ENCODE measurements around the gene CPSF2.

DNA sequence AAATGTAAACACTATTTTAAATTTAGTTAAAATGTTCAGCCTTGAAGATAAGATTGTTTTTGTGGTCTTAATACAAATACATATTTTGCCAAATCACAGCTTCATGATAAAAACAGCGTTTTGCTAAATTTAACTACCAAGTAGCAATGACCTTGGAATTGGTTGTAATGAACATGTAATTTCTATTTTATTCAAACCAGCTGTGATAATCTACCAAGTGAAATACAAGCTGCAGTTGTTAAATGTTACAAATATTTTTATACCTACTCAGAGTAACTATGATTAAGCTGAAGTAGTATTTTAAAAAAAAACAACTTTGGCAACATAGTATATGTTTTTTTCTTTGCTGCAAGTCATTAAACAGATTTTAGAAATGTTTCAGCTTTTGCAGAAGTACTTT is 96.2 kb downstream of the CPSF2 start:
- no peak for TF ChIP-seq POLR2A (IDR thresholded peaks at IDR 0.05)
- no peak for TF ChIP-seq POLR2AphosphoS5 (IDR thresholded peaks at IDR 0.05)
- TF ChIP-seq, protein P1, sequence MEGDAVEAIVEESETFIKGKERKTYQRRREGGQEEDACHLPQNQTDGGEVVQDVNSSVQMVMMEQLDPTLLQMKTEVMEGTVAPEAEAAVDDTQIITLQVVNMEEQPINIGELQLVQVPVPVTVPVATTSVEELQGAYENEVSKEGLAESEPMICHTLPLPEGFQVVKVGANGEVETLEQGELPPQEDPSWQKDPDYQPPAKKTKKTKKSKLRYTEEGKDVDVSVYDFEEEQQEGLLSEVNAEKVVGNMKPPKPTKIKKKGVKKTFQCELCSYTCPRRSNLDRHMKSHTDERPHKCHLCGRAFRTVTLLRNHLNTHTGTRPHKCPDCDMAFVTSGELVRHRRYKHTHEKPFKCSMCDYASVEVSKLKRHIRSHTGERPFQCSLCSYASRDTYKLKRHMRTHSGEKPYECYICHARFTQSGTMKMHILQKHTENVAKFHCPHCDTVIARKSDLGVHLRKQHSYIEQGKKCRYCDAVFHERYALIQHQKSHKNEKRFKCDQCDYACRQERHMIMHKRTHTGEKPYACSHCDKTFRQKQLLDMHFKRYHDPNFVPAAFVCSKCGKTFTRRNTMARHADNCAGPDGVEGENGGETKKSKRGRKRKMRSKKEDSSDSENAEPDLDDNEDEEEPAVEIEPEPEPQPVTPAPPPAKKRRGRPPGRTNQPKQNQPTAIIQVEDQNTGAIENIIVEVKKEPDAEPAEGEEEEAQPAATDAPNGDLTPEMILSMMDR (IDR thresholded peaks at IDR 0.05): no peak
- no peak for TF ChIP-seq EP300 (IDR thresholded peaks at IDR 0.05)

Data from stomach (tissue), 4 donors.